ENCODE results near the gene HTATIP2.

DNA sequence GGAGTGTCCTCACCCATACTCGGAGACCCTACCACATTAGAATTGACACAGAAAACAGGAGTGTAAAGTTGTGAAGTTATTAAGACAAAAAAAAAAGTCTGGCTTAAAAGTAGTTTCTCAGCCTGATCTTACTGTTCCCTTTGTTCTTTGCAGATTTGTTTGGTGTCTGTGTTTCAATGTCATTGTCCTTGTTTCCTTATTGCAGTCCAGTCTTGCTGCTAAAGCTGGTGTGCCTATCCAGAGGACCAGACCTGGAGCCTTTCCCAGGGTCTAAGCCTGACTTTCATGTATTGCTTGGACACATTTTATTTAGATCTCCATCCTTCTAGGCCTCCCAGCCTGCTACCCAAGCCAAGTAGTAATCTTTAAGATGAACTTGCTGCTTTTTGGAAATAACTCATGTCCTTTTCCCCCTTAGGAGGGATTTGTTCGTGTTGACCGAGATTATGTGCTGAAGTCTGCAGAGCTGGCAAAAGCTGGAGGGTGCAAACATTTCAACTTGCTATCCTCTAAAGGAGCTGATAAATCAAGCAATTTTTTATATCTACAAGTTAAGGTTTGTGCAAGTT lies 12.7 kb downstream of the HTATIP2 start:
- TF ChIP-seq TEAD4 (IDR thresholded peaks at IDR 0.05; ENCODE audit: borderline replicate concordance, insufficient read depth) (no peak), YY1 (IDR thresholded peaks at IDR 0.05; ENCODE audit: low read depth) (no peak), POLR2AphosphoS5 (IDR thresholded peaks at IDR 0.05; ENCODE audit: low read depth, low read length) (no peak), SMC3 (IDR thresholded peaks at IDR 0.05; ENCODE audit: low read depth, low read length) (no peak), GATA2 (CRISPR knock-in tag; IDR thresholded peaks at IDR 0.05) (no peak), RAD21 (IDR thresholded peaks at IDR 0.05; ENCODE audit: low read length) (no peak)
- TF ChIP-seq, protein P1, sequence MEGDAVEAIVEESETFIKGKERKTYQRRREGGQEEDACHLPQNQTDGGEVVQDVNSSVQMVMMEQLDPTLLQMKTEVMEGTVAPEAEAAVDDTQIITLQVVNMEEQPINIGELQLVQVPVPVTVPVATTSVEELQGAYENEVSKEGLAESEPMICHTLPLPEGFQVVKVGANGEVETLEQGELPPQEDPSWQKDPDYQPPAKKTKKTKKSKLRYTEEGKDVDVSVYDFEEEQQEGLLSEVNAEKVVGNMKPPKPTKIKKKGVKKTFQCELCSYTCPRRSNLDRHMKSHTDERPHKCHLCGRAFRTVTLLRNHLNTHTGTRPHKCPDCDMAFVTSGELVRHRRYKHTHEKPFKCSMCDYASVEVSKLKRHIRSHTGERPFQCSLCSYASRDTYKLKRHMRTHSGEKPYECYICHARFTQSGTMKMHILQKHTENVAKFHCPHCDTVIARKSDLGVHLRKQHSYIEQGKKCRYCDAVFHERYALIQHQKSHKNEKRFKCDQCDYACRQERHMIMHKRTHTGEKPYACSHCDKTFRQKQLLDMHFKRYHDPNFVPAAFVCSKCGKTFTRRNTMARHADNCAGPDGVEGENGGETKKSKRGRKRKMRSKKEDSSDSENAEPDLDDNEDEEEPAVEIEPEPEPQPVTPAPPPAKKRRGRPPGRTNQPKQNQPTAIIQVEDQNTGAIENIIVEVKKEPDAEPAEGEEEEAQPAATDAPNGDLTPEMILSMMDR (IDR thresholded peaks at IDR 0.05), result no peak
- TF ChIP-seq, protein P2, sequence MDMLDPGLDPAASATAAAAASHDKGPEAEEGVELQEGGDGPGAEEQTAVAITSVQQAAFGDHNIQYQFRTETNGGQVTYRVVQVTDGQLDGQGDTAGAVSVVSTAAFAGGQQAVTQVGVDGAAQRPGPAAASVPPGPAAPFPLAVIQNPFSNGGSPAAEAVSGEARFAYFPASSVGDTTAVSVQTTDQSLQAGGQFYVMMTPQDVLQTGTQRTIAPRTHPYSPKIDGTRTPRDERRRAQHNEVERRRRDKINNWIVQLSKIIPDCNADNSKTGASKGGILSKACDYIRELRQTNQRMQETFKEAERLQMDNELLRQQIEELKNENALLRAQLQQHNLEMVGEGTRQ (IDR thresholded peaks at IDR 0.05; ENCODE audit: borderline replicate concordance, low read depth, low read length), result no peak
- TF ChIP-seq, protein P3, sequence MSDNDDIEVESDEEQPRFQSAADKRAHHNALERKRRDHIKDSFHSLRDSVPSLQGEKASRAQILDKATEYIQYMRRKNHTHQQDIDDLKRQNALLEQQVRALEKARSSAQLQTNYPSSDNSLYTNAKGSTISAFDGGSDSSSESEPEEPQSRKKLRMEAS (IDR thresholded peaks at IDR 0.05; ENCODE audit: low read depth), result no peak
- TF ChIP-seq, protein P4, sequence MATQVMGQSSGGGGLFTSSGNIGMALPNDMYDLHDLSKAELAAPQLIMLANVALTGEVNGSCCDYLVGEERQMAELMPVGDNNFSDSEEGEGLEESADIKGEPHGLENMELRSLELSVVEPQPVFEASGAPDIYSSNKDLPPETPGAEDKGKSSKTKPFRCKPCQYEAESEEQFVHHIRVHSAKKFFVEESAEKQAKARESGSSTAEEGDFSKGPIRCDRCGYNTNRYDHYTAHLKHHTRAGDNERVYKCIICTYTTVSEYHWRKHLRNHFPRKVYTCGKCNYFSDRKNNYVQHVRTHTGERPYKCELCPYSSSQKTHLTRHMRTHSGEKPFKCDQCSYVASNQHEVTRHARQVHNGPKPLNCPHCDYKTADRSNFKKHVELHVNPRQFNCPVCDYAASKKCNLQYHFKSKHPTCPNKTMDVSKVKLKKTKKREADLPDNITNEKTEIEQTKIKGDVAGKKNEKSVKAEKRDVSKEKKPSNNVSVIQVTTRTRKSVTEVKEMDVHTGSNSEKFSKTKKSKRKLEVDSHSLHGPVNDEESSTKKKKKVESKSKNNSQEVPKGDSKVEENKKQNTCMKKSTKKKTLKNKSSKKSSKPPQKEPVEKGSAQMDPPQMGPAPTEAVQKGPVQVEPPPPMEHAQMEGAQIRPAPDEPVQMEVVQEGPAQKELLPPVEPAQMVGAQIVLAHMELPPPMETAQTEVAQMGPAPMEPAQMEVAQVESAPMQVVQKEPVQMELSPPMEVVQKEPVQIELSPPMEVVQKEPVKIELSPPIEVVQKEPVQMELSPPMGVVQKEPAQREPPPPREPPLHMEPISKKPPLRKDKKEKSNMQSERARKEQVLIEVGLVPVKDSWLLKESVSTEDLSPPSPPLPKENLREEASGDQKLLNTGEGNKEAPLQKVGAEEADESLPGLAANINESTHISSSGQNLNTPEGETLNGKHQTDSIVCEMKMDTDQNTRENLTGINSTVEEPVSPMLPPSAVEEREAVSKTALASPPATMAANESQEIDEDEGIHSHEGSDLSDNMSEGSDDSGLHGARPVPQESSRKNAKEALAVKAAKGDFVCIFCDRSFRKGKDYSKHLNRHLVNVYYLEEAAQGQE (IDR thresholded peaks at IDR 0.05; ENCODE audit: low read depth, low read length), result no peak
